Neutrophil (primary cell): Measurements from ENCODE around the gene HSPA12B.

ENCODE experiments used
- H3K27ac ChIP-seq: fragments of 200-600 bp; sonication (generic); 2 replicates; pipeline ENCODE4 v1.5.1; 2016; ENCODE audit warnings: mild to moderate bottlenecking, moderate library complexity
- H3K27me3 ChIP-seq: fragments of 200-600 bp; sonication (generic); 2 replicates; pipeline ENCODE4 v1.6.0; 2016; ENCODE audit warnings: mild to moderate bottlenecking
- H3K36me3 ChIP-seq: fragments of 200-600 bp; sonication (generic); 2 replicates; pipeline ENCODE4 v1.5.1; 2017
- H3K4me1 ChIP-seq, 2 experiments: fragments of 200-600 bp in 1 of 2; sonication (generic) in 1 of 2; 1 replicate in 1 of 2; 2 replicates in 1 of 2; pipeline versions ENCODE4 v1.5.1 to v1.6.1; 2013 to 2016; ENCODE audit warnings: low read depth in 1 of 2, low read length in 1 of 2, mild to moderate bottlenecking in 1 of 2, moderate library complexity in 1 of 2; ENCODE audit not compliant: control insufficient read depth in 1 of 2, insufficient read depth in 1 of 2
- H3K4me3 ChIP-seq, 2 experiments: fragments of 200-600 bp in 1 of 2; sonication (generic) in 1 of 2; 1 replicate in 1 of 2; 2 replicates in 1 of 2; pipeline ENCODE4 v1.5.1; 2013 to 2016; ENCODE audit warnings: low read depth in 1 of 2, low read length in 1 of 2, mild to moderate bottlenecking in 1 of 2, moderate library complexity in 1 of 2
- H3K9me3 ChIP-seq: fragments of 200-600 bp; sonication (generic); 2 replicates; pipeline ENCODE4 v1.5.1; 2016
- TF ChIP-seq, protein P1 (sequence below): fragments of 200-600 bp; sonication (generic); IDR thresholded peaks from 2 replicates; pipeline ENCODE4 v1.5.1; 2016; ENCODE audit warnings: antibody characterized with exemption

The HSPA12B gene

GRCh38 chr20:3755269-3755668 lies 22.8 kb downstream of the HSPA12B start:
- Histone ChIP-seq H3K4me1 (peaks cover 18 to 22% of the 10 kb centered on the region in 2 experiments), H3K4me3 (no peak overlapping the region), H3K27me3 (peaks cover 7% of the 10 kb centered on the region), H3K9me3 (no peaks in the 10 kb centered on the region), H3K36me3 (peaks cover 59% of the 10 kb centered on the region), H3K27ac (no peak overlapping the region)
- TF ChIP-seq, protein P1, sequence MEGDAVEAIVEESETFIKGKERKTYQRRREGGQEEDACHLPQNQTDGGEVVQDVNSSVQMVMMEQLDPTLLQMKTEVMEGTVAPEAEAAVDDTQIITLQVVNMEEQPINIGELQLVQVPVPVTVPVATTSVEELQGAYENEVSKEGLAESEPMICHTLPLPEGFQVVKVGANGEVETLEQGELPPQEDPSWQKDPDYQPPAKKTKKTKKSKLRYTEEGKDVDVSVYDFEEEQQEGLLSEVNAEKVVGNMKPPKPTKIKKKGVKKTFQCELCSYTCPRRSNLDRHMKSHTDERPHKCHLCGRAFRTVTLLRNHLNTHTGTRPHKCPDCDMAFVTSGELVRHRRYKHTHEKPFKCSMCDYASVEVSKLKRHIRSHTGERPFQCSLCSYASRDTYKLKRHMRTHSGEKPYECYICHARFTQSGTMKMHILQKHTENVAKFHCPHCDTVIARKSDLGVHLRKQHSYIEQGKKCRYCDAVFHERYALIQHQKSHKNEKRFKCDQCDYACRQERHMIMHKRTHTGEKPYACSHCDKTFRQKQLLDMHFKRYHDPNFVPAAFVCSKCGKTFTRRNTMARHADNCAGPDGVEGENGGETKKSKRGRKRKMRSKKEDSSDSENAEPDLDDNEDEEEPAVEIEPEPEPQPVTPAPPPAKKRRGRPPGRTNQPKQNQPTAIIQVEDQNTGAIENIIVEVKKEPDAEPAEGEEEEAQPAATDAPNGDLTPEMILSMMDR, result no peak

DNA sequence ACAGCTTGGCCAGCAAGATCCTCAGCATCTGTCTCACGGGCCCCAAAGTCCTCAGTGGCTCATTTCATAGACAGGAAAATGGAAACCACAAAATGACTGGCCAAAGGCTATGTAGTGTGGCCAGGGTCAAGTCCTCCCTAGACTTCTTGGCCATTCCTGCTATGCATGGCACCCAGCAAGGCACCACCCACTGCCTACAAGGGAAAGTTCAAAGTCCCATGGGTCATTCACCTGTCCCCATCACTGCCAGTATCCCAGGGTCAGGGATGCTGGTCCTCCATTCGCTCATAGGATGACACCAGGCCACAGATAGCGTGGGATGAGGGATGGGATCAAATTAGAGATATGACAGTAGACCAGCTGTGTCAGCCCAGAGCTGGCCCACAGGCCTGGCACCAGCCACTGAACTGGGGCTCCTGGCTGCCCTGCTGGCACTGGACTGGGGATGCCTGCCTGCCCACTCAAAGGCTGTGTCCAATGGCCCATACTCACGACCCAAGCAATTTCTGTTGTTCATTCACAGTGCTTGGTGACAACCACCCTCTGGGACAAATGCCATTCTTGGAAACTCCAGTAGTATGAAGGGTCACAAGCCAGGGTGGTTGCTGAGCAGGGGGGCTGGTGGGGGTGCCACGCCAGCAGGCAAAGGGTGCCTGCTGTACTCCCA lies 23.5 kb downstream of the HSPA12B start:
- Histone ChIP-seq H3K4me1 (peaks cover 18 to 23% of the 10 kb centered on the region in 2 experiments), H3K27me3 (peaks cover 7% of the 10 kb centered on the region), H3K36me3 (peaks cover 55% of the 10 kb centered on the region), H3K27ac (no peak overlapping the region), H3K9me3 (no peaks in the 10 kb centered on the region), H3K4me3 (no peak overlapping the region)
- TF ChIP-seq, protein P1, result no peak

GRCh38 chr20:3757268-3757667 lies 24.8 kb downstream of the HSPA12B start:
- Histone ChIP-seq H3K27ac (no peak overlapping the region), H3K36me3 (peaks cover 47% of the 10 kb centered on the region), H3K4me1 (peaks cover 10 to 18% of the 10 kb centered on the region in 2 experiments), H3K9me3 (no peaks in the 10 kb centered on the region), H3K27me3 (peaks cover under 1% of the 10 kb centered on the region), H3K4me3 (no peak overlapping the region)
- TF ChIP-seq, protein P1, result no peak

DNA sequence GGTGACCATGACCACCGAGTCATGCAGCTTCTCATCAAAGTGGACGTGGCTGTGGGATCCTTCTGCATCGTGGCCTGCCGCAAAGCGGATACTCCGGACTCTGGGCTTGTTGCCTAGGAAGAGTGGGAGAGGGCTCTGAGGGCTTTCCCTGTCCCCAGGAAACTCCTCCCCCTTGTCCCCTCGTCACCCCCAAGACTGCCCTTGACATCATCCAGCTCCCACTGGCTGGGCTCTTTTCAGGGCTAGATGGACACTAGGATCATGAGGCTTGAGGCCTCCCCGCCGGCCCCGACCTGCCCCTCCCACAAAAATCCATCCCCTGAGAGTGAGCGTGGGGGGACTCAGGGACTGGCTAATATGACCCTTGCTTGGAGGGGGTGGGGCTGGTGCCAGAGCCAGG lies 26.1 kb downstream of the HSPA12B start:
- Histone ChIP-seq H3K4me1 (peaks cover 15 to 16% of the 10 kb centered on the region in 2 experiments), H3K27ac (no peak overlapping the region), H3K4me3 (no peak overlapping the region), H3K9me3 (no peaks in the 10 kb centered on the region), H3K36me3 (peaks cover 45% of the 10 kb centered on the region), H3K27me3 (no peaks in the 10 kb centered on the region)
- TF ChIP-seq, protein P1, result no peak

- H3K4me1 ChIP-seq, result peaks cover 23 to 24% of the 10 kb centered on the region in 2 experiments
- peak overlapping the region; percentile 8 for H3K27ac ChIP-seq
- no peaks in the 10 kb centered on the region for H3K9me3 ChIP-seq
- H3K36me3 ChIP-seq, result peaks cover 40% of the 10 kb centered on the region
- H3K4me3 ChIP-seq, result no peak overlapping the region
- TF ChIP-seq, protein P1, result no peak
- H3K27me3 ChIP-seq, result no peaks in the 10 kb centered on the region
These were observed 26.9 kb downstream of the HSPA12B start for GRCh38 chr20:3759316-3759823.
